GM19372 (cell line): Measurements from ENCODE around the gene CCDC137.
A peak's percentile ranks its signal among the peaks of the same experiment; 100 is the strongest.

Source experiments
- ATAC-seq: cut with Tn5 transposase; IDR thresholded peaks from one replicate; pipeline ENCODE4 v1.9.1; 2021; ENCODE audit warnings: mild to moderate bottlenecking, low read depth, moderate library complexity; ENCODE audit not compliant: unreplicated experiment

CCDC137 gene

GRCh38 chr17:81681672-81682071 lies 15.1 kb downstream of the CCDC137 start:
- ATAC-seq = no peak

GRCh38 chr17:81682565-81683207 lies 16.1 kb downstream of the CCDC137 start:
- ATAC-seq = no peak

- ATAC-seq = no peak
Measured at GRCh38 chr17:81683208-81683583, 16.7 kb downstream of the CCDC137 start.

GRCh38 chr17:81683584-81684441 lies 17.3 kb downstream of the CCDC137 start, which contains the start of the genes ARL16 and HGS:
Gene ARL16 (minus strand): TSS chr17:81683797. CDS start chr17:81683753, 44 bp downstream.
Gene HGS (plus strand): TSS chr17:81684011. CDS start chr17:81684067, 56 bp downstream.
- peak; percentile 94 for ATAC-seq

GRCh38 chr17:81684442-81684911 lies 17.9 kb downstream of the CCDC137 start:
- ATAC-seq = no peak

- ATAC-seq = no peak
Measured at GRCh38 chr17:81685108-81685507, 18.6 kb downstream of the CCDC137 start.

GRCh38 chr17:81686614-81687013 lies 20.1 kb downstream of the CCDC137 start:
- no peak for ATAC-seq

- no peak for ATAC-seq
Measured at GRCh38 chr17:81687770-81688541, 21.4 kb downstream of the CCDC137 start.

- no peak for ATAC-seq
Measured at GRCh38 chr17:81688616-81689015, 22.1 kb downstream of the CCDC137 start.

- ATAC-seq = no peak
Measured at GRCh38 chr17:81690066-81690465, 23.5 kb downstream of the CCDC137 start.

- no peak for ATAC-seq
Measured at GRCh38 chr17:81690549-81690948, 24.0 kb downstream of the CCDC137 start.

- no peak for ATAC-seq
Measured at GRCh38 chr17:81691196-81691595, 24.7 kb downstream of the CCDC137 start.

GRCh38 chr17:81691608-81692007 lies 25.1 kb downstream of the CCDC137 start:
- no peak for ATAC-seq

GRCh38 chr17:81693509-81694210 lies 27.1 kb downstream of the CCDC137 start:
- ATAC-seq = no peak

- ATAC-seq = no peak
Measured at GRCh38 chr17:81694810-81695209, 28.3 kb downstream of the CCDC137 start.

- no peak for ATAC-seq
Measured at GRCh38 chr17:81695211-81695610, 28.7 kb downstream of the CCDC137 start.

GRCh38 chr17:81695801-81696200 lies 29.3 kb downstream of the CCDC137 start:
- no peak for ATAC-seq

- ATAC-seq = no peak
Measured at GRCh38 chr17:81696218-81696941, 29.8 kb downstream of the CCDC137 start.

- ATAC-seq = no peak
Measured at GRCh38 chr17:81697261-81698044, 30.9 kb downstream of the CCDC137 start.
